IPS-18c (cell line): ENCODE measurements around the gene TMEM238L.

Experiments
- H3K4me3 ChIP-seq: 2 replicates; pipeline ENCODE4 v1.7.0; 2013; ENCODE audit warnings: low read depth, mild to moderate bottlenecking, low read length, moderate library complexity; ENCODE audit not compliant: insufficient read depth
- H3K9me3 ChIP-seq: one replicate; pipeline ENCODE4 v1.6.1; 2013; ENCODE audit warnings: mild to moderate bottlenecking, low read length, moderate library complexity; ENCODE audit not compliant: control insufficient read depth, insufficient read depth

The TMEM238L gene

GRCh38 chr17:10812674-10813073, 8.8 kb upstream of the TMEM238L start:
- no peaks in the 10 kb centered on the region for H3K9me3 ChIP-seq
- no peak overlapping the region for H3K4me3 ChIP-seq

GRCh38 chr17:10809605-10810004, 5.7 kb upstream of the TMEM238L start:
- H3K9me3 ChIP-seq: no peaks in the 10 kb centered on the region
- H3K4me3 ChIP-seq: no peak overlapping the region

GRCh38 chr17:10807704-10808128, 3.8 kb upstream of the TMEM238L start:
- Histone ChIP-seq H3K9me3 (no peaks in the 10 kb centered on the region), H3K4me3 (no peak overlapping the region)

GRCh38 chr17:10806545-10807262, 2.8 kb upstream of the TMEM238L start:
- no peaks in the 10 kb centered on the region for H3K9me3 ChIP-seq
- H3K4me3 ChIP-seq: no peak overlapping the region

GRCh38 chr17:10805911-10806310, 2.0 kb upstream of the TMEM238L start:
- no peaks in the 10 kb centered on the region for H3K9me3 ChIP-seq
- no peak overlapping the region for H3K4me3 ChIP-seq

- no peaks in the 10 kb centered on the region for H3K9me3 ChIP-seq
- H3K4me3 ChIP-seq: no peak overlapping the region
These were observed 647 bp upstream of the TMEM238L start for GRCh38 chr17:10804546-10804945.

- Histone ChIP-seq H3K9me3 (no peaks in the 10 kb centered on the region), H3K4me3 (no peak overlapping the region)
These were observed 549 bp downstream of the TMEM238L start for GRCh38 chr17:10803350-10803749.

GRCh38 chr17:10802496-10803284, 1.2 kb downstream of the TMEM238L start:
- Histone ChIP-seq H3K9me3 (no peaks in the 10 kb centered on the region), H3K4me3 (no peak overlapping the region)

- Histone ChIP-seq H3K4me3 (no peak overlapping the region), H3K9me3 (no peaks in the 10 kb centered on the region)
These were observed 4.5 kb downstream of the TMEM238L start for GRCh38 chr17:10799407-10799806.

GRCh38 chr17:10798910-10799309, 5.0 kb downstream of the TMEM238L start:
- no peaks in the 10 kb centered on the region for H3K9me3 ChIP-seq
- no peak overlapping the region for H3K4me3 ChIP-seq

GRCh38 chr17:10798332-10798749, 5.6 kb downstream of the TMEM238L start:
- no peaks in the 10 kb centered on the region for H3K9me3 ChIP-seq
- no peak overlapping the region for H3K4me3 ChIP-seq

- no peaks in the 10 kb centered on the region for H3K9me3 ChIP-seq
- no peak overlapping the region for H3K4me3 ChIP-seq
These were observed 6.2 kb downstream of the TMEM238L start for GRCh38 chr17:10797476-10798328.

GRCh38 chr17:10793816-10794215, 10.1 kb downstream of the TMEM238L start:
- H3K9me3 ChIP-seq: no peaks in the 10 kb centered on the region
- H3K4me3 ChIP-seq: no peak overlapping the region

- no peak overlapping the region for H3K4me3 ChIP-seq
- no peaks in the 10 kb centered on the region for H3K9me3 ChIP-seq
These were observed 10.6 kb downstream of the TMEM238L start for GRCh38 chr17:10793256-10793655.

- no peak overlapping the region for H3K4me3 ChIP-seq
These were observed 11.7 kb downstream of the TMEM238L start for GRCh38 chr17:10792151-10792550.

GRCh38 chr17:10790491-10791401, 13.2 kb downstream of the TMEM238L start:
- H3K9me3 ChIP-seq: no peaks in the 10 kb centered on the region
- no peak overlapping the region for H3K4me3 ChIP-seq

More at GRCh38 chr17:10792151-10792550, 11.7 kb downstream of the TMEM238L start:
- H3K9me3 ChIP-seq: no peaks in the 10 kb centered on the region
